Stomach (tissue), 4 donors: ENCODE results near the gene CTTNBP2.

Source experiments
- POLR2A ChIP-seq, 4 donors: fragments of 450-650 bp; IDR thresholded peaks; one replicate each; pipeline ENCODE4 v1.6.1; 2016; ENCODE audit warnings: antibody characterized with exemption in 4 of 4, control low read depth in 2 of 4, mild to moderate bottlenecking in 1 of 4, moderate library complexity in 1 of 4
- TF ChIP-seq, protein P1 (sequence below), 7 experiments: fragments of 450-650 bp in 4 of 7; fragments of 200-600 bp in 3 of 7; sonication (generic) in 3 of 7; IDR thresholded peaks; one replicate each; pipeline ENCODE4 v1.5.1; 2016 to 2019; ENCODE audit warnings: antibody characterized with exemption in 7 of 7, control low read depth in 2 of 7, mild to moderate bottlenecking in 1 of 7

DNA sequence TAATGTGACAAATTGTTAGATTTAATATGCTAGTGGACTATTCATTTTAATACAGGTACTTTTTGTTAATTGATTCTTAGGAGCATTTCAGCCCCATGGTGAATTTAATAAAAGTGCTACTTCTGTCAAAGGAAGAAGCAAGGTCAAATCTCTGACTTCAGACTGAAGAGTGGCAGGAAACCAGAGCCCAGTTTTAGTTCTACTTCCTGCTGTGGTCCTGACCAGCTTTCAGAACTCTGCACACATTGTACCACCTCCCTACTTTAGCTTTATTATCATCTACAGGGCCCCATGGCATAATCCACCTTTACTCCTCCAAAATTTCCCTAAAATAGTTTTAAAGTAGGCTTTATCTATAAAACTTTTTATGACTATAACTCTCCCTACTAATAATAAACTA, 33.7 kb downstream of the CTTNBP2 start:
- no peak for TF ChIP-seq POLR2A (IDR thresholded peaks at IDR 0.05)
- TF ChIP-seq, protein P1, sequence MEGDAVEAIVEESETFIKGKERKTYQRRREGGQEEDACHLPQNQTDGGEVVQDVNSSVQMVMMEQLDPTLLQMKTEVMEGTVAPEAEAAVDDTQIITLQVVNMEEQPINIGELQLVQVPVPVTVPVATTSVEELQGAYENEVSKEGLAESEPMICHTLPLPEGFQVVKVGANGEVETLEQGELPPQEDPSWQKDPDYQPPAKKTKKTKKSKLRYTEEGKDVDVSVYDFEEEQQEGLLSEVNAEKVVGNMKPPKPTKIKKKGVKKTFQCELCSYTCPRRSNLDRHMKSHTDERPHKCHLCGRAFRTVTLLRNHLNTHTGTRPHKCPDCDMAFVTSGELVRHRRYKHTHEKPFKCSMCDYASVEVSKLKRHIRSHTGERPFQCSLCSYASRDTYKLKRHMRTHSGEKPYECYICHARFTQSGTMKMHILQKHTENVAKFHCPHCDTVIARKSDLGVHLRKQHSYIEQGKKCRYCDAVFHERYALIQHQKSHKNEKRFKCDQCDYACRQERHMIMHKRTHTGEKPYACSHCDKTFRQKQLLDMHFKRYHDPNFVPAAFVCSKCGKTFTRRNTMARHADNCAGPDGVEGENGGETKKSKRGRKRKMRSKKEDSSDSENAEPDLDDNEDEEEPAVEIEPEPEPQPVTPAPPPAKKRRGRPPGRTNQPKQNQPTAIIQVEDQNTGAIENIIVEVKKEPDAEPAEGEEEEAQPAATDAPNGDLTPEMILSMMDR (IDR thresholded peaks at IDR 0.05), result no peak
